ENCODE measurements around the gene TSPAN10.

DNA sequence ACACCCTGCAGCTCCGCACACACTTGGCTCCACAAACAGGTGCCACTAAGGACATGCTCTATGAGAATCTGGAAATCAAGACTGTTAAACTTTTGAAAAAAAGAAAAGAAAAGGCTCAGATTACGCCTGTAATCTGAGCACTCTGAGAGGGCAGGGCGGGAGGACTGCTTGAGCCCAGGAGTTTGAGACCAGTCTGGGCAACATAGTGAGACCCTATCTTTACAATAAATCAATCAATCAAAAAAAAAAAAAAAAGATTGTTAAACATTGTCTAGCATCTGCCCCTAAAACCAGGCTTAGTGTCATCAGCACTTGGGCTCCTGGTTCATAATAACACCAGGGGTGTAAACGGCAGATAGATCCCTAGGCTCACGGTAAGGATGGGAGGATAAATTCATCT lies 47.4 kb upstream of the TSPAN10 start:
- TF ChIP-seq FOXM1 (IDR thresholded peaks at IDR 0.05; ENCODE audit: borderline replicate concordance, low read depth) (no peak), CREB1 (IDR thresholded peaks at IDR 0.05; ENCODE audit: low read depth) (no peak), RAD21 (IDR thresholded peaks at IDR 0.05; ENCODE audit: low read depth) (no peak)
- TF ChIP-seq, protein P1, sequence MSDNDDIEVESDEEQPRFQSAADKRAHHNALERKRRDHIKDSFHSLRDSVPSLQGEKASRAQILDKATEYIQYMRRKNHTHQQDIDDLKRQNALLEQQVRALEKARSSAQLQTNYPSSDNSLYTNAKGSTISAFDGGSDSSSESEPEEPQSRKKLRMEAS (IDR thresholded peaks at IDR 0.05), result no peak
- TF ChIP-seq, protein P2, sequence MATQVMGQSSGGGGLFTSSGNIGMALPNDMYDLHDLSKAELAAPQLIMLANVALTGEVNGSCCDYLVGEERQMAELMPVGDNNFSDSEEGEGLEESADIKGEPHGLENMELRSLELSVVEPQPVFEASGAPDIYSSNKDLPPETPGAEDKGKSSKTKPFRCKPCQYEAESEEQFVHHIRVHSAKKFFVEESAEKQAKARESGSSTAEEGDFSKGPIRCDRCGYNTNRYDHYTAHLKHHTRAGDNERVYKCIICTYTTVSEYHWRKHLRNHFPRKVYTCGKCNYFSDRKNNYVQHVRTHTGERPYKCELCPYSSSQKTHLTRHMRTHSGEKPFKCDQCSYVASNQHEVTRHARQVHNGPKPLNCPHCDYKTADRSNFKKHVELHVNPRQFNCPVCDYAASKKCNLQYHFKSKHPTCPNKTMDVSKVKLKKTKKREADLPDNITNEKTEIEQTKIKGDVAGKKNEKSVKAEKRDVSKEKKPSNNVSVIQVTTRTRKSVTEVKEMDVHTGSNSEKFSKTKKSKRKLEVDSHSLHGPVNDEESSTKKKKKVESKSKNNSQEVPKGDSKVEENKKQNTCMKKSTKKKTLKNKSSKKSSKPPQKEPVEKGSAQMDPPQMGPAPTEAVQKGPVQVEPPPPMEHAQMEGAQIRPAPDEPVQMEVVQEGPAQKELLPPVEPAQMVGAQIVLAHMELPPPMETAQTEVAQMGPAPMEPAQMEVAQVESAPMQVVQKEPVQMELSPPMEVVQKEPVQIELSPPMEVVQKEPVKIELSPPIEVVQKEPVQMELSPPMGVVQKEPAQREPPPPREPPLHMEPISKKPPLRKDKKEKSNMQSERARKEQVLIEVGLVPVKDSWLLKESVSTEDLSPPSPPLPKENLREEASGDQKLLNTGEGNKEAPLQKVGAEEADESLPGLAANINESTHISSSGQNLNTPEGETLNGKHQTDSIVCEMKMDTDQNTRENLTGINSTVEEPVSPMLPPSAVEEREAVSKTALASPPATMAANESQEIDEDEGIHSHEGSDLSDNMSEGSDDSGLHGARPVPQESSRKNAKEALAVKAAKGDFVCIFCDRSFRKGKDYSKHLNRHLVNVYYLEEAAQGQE (IDR thresholded peaks at IDR 0.05; ENCODE audit: low read depth), result no peak
- TF ChIP-seq, protein P3, sequence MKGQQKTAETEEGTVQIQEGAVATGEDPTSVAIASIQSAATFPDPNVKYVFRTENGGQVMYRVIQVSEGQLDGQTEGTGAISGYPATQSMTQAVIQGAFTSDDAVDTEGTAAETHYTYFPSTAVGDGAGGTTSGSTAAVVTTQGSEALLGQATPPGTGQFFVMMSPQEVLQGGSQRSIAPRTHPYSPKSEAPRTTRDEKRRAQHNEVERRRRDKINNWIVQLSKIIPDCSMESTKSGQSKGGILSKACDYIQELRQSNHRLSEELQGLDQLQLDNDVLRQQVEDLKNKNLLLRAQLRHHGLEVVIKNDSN (IDR thresholded peaks at IDR 0.05), result no peak
